ENCODE measurements around the gene FAM120A.

DNA sequence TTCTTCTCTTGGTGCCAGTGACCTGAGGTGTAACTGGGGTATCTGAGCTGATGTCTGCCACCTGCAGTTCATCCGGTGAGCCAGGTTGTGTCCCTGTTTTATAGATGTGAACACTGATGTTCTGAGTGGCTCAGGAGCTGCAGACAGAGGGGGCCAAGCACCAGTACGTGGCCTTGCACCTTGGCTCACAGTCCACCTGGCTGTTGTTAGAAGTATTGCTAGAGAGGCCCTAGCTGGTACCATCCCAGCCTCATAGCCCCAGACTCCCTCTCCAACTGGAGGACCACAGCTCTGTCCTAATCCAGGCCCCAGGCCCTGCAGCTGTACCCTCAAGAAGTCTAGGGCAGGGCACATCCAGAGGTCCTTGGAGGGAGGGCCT lies 141.1 kb downstream of the FAM120A start:
- TF ChIP-seq POLR2A (IDR thresholded peaks at IDR 0.05; ENCODE audit: low read length) (no peak), GATA1 (IDR thresholded peaks at IDR 0.05; ENCODE audit: low read depth, low read length) (no peak)
